ENCODE data around the gene MYO1D. TPM values are rescaled to one million over a fixed set of nuclear protein-coding genes. Genes with fewer than 3 reads are reported as not detected.

MYO1D gene
- total RNA-seq, 2 donors from 2014 or later, result 42.9 to 43.7 TPM

GRCh38 chr17:32502013-32502412, 374.9 kb downstream of the MYO1D start:
- H3K4me1 Mint-ChIP-seq, result peaks cover 8% of the 10 kb centered on the region
- DNase-seq, result no peak
- peaks cover 15% of the 10 kb centered on the region for H3K36me3 Mint-ChIP-seq (ENCODE audit: low read depth)
- no peaks in the 10 kb centered on the region for H3K27me3 ChIP-seq (ENCODE audit: control insufficient read depth, insufficient read depth, low read length, poor library complexity, severe bottlenecking)
- no peak overlapping the region for H3K27ac Mint-ChIP-seq
- no peak overlapping the region for H3K4me3 Mint-ChIP-seq
- no peak overlapping the region for H3K9ac ChIP-seq (ENCODE audit: extremely low read depth, low read length, poor library complexity, severe bottlenecking)
- no peaks in the 10 kb centered on the region for H3K9me3 ChIP-seq (ENCODE audit: control insufficient read depth, low read length)
- H3K27ac ChIP-seq (ENCODE audit: low read depth, low read length), result no peak overlapping the region
- 93 to 100% methylated on average over 2 to 3 of the region's 3 CpGs for WGBS, 2 experiments (ENCODE audit: insufficient coverage in 1 of 2, insufficient read length in 1 of 2)
- no peaks in the 10 kb centered on the region for H3K36me3 ChIP-seq (ENCODE audit: control insufficient read depth, insufficient read depth, low read length)
- H3K27me3 Mint-ChIP-seq (ENCODE audit: insufficient read depth), result no peaks in the 10 kb centered on the region
- peaks cover 3% of the 10 kb centered on the region for H3K9me3 Mint-ChIP-seq
- H3K4me3 ChIP-seq (ENCODE audit: low read length), result no peak overlapping the region
- TF ChIP-seq CTCF (conservative IDR thresholded peaks at IDR 0.05), result no peak
- H3K4me1 ChIP-seq (ENCODE audit: control insufficient read depth, insufficient read depth, low read length), result no peaks in the 10 kb centered on the region

GRCh38 chr17:32498391-32498790, 378.5 kb downstream of the MYO1D start:
- Mint-ChIP-seq H3K27me3 (ENCODE audit: insufficient read depth) (no peaks in the 10 kb centered on the region), H3K27ac (no peak overlapping the region), H3K4me1 (peaks cover 8% of the 10 kb centered on the region), H3K4me3 (no peak overlapping the region), H3K36me3 (ENCODE audit: low read depth) (peaks cover 10% of the 10 kb centered on the region), H3K9me3 (no peaks in the 10 kb centered on the region)
- TF ChIP-seq CTCF (conservative IDR thresholded peaks at IDR 0.05), result no peak
- H3K27ac ChIP-seq (ENCODE audit: low read depth, low read length), result no peak overlapping the region
- peak; percentile 81 for DNase-seq
- 79 to 80% methylated on average over 7 to 9 of the region's 9 CpGs for WGBS, 2 experiments (ENCODE audit: insufficient coverage in 1 of 2, insufficient read length in 1 of 2)
- H3K4me1 ChIP-seq (ENCODE audit: control insufficient read depth, insufficient read depth, low read length), result no peaks in the 10 kb centered on the region
- no peak overlapping the region for H3K4me3 ChIP-seq (ENCODE audit: low read length)
- H3K36me3 ChIP-seq (ENCODE audit: control insufficient read depth, insufficient read depth, low read length), result no peaks in the 10 kb centered on the region
- no peaks in the 10 kb centered on the region for H3K27me3 ChIP-seq (ENCODE audit: control insufficient read depth, insufficient read depth, low read length, poor library complexity, severe bottlenecking)
- no peaks in the 10 kb centered on the region for H3K9me3 ChIP-seq (ENCODE audit: control insufficient read depth, low read length)
- H3K9ac ChIP-seq (ENCODE audit: extremely low read depth, low read length, poor library complexity, severe bottlenecking), result no peak overlapping the region

GRCh38 chr17:32497431-32498205, 379.3 kb downstream of the MYO1D start:
- no peaks in the 10 kb centered on the region for H3K27me3 ChIP-seq (ENCODE audit: control insufficient read depth, insufficient read depth, low read length, poor library complexity, severe bottlenecking)
- no peak overlapping the region for H3K27ac ChIP-seq (ENCODE audit: low read depth, low read length)
- H3K9ac ChIP-seq (ENCODE audit: extremely low read depth, low read length, poor library complexity, severe bottlenecking), result no peak overlapping the region
- Mint-ChIP-seq H3K27me3 (ENCODE audit: insufficient read depth) (no peaks in the 10 kb centered on the region), H3K4me3 (no peak overlapping the region), H3K27ac (no peak overlapping the region), H3K36me3 (ENCODE audit: low read depth) (peaks cover 10% of the 10 kb centered on the region), H3K4me1 (peaks cover 8% of the 10 kb centered on the region), H3K9me3 (no peaks in the 10 kb centered on the region)
- no peak overlapping the region for H3K4me3 ChIP-seq (ENCODE audit: low read length)
- no peaks in the 10 kb centered on the region for H3K4me1 ChIP-seq (ENCODE audit: control insufficient read depth, insufficient read depth, low read length)
- H3K36me3 ChIP-seq (ENCODE audit: control insufficient read depth, insufficient read depth, low read length), result no peaks in the 10 kb centered on the region
- TF ChIP-seq CTCF (conservative IDR thresholded peaks at IDR 0.05), result peak; percentile 50
- DNase-seq, result peak; percentile 76
- WGBS, 2 experiments (ENCODE audit: insufficient coverage in 1 of 2, insufficient read length in 1 of 2), result 89 to 94% methylated on average over 13 to 18 of the region's 18 CpGs
- H3K9me3 ChIP-seq (ENCODE audit: control insufficient read depth, low read length), result no peaks in the 10 kb centered on the region
